ENCODE data around the gene EDC3. TPM values are rescaled to one million over a fixed set of nuclear protein-coding genes. Genes with fewer than 3 reads are reported as not detected.
A peak's percentile ranks its signal among the peaks of the same experiment; 100 is the strongest.

EDC3 gene
- total RNA-seq, 1 experiment from 2014 or later = 14.7 TPM

- H3K9me3 ChIP-seq (ENCODE audit: low read length) = no peaks in the 10 kb centered on the region
- DNase-seq = no peak
- no peak overlapping the region for H3K4me2 ChIP-seq (ENCODE audit: low read depth, low read length, poor library complexity, severe bottlenecking)
- no peaks in the 10 kb centered on the region for H3K79me2 ChIP-seq (ENCODE audit: low read length)
- no peak overlapping the region for H3K9ac ChIP-seq (ENCODE audit: low read length)
- H3K36me3 ChIP-seq (ENCODE audit: insufficient read depth, low read length) = no peaks in the 10 kb centered on the region
- H3K9me2 ChIP-seq (replicated peaks; ENCODE audit: insufficient read depth, low read length) = no peaks in the 10 kb centered on the region
- no peaks in the 10 kb centered on the region for H3K4me1 ChIP-seq (ENCODE audit: low read length)
- H3K4me3 ChIP-seq (ENCODE audit: low read length) = no peak overlapping the region
- H3K27me3 ChIP-seq (ENCODE audit: low read length) = no peaks in the 10 kb centered on the region
- H4K20me1 ChIP-seq (ENCODE audit: insufficient read depth, low read depth, low read length) = no peaks in the 10 kb centered on the region; the same call in 1 of the 2 replicates
- H2AFZ ChIP-seq (ENCODE audit: low read length) = no peak overlapping the region
- H3K27ac ChIP-seq (ENCODE audit: low read length) = no peak overlapping the region
Observed at GRCh38 chr15:74722591-74722990, 26.8 kb upstream of the EDC3 start.

- Histone ChIP-seq H2AFZ (ENCODE audit: low read length) (no peak overlapping the region), H3K9ac (ENCODE audit: low read length) (no peak overlapping the region), H3K4me3 (ENCODE audit: low read length) (no peak overlapping the region), H3K79me2 (ENCODE audit: low read length) (no peaks in the 10 kb centered on the region), H3K27ac (ENCODE audit: low read length) (no peak overlapping the region), H3K27me3 (ENCODE audit: low read length) (no peaks in the 10 kb centered on the region), H3K36me3 (ENCODE audit: insufficient read depth, low read length) (no peaks in the 10 kb centered on the region), H3K4me1 (ENCODE audit: low read length) (no peaks in the 10 kb centered on the region), H3K9me2 (replicated peaks; ENCODE audit: insufficient read depth, low read length) (no peaks in the 10 kb centered on the region), H3K9me3 (ENCODE audit: low read length) (no peaks in the 10 kb centered on the region), H4K20me1 (ENCODE audit: insufficient read depth, low read depth, low read length) (no peaks in the 10 kb centered on the region), H3K4me2 (ENCODE audit: low read depth, low read length, poor library complexity, severe bottlenecking) (no peak overlapping the region)
- DNase-seq = no peak
Observed at GRCh38 chr15:74716651-74717050, 20.8 kb upstream of the EDC3 start.

GRCh38 chr15:74712311-74712710 is 16.5 kb upstream of the EDC3 start:
- H3K9ac ChIP-seq (ENCODE audit: low read length) = no peak overlapping the region
- H3K9me2 ChIP-seq (replicated peaks; ENCODE audit: insufficient read depth, low read length) = no peaks in the 10 kb centered on the region
- no peak for DNase-seq
- H3K79me2 ChIP-seq (ENCODE audit: low read length) = no peaks in the 10 kb centered on the region
- no peak overlapping the region for H3K4me3 ChIP-seq (ENCODE audit: low read length)
- no peaks in the 10 kb centered on the region for H3K27me3 ChIP-seq (ENCODE audit: low read length)
- H3K4me2 ChIP-seq (ENCODE audit: low read depth, low read length, poor library complexity, severe bottlenecking) = no peak overlapping the region
- H3K9me3 ChIP-seq (ENCODE audit: low read length) = no peaks in the 10 kb centered on the region
- no peaks in the 10 kb centered on the region for H3K4me1 ChIP-seq (ENCODE audit: low read length)
- no peak overlapping the region for H3K27ac ChIP-seq (ENCODE audit: low read length)
- no peaks in the 10 kb centered on the region for H3K36me3 ChIP-seq (ENCODE audit: insufficient read depth, low read length)
- no peak overlapping the region for H2AFZ ChIP-seq (ENCODE audit: low read length)
- H4K20me1 ChIP-seq (ENCODE audit: insufficient read depth, low read depth, low read length) = no peaks in the 10 kb centered on the region

- Histone ChIP-seq H3K4me2 (ENCODE audit: low read depth, low read length, poor library complexity, severe bottlenecking) (no peak overlapping the region), H4K20me1 (ENCODE audit: insufficient read depth, low read depth, low read length) (no peaks in the 10 kb centered on the region), H3K9ac (ENCODE audit: low read length) (no peak overlapping the region), H3K27ac (ENCODE audit: low read length) (no peak overlapping the region), H3K9me3 (ENCODE audit: low read length) (no peaks in the 10 kb centered on the region), H3K79me2 (ENCODE audit: low read length) (no peaks in the 10 kb centered on the region), H3K4me3 (ENCODE audit: low read length) (no peak overlapping the region), H3K36me3 (ENCODE audit: insufficient read depth, low read length) (no peaks in the 10 kb centered on the region), H3K9me2 (replicated peaks; ENCODE audit: insufficient read depth, low read length) (no peaks in the 10 kb centered on the region), H3K4me1 (ENCODE audit: low read length) (no peaks in the 10 kb centered on the region), H2AFZ (ENCODE audit: low read length) (no peak overlapping the region; the same call in 1 of the 2 replicates), H3K27me3 (ENCODE audit: low read length) (no peaks in the 10 kb centered on the region)
- no peak for DNase-seq
Observed at GRCh38 chr15:74710319-74711094, 14.7 kb upstream of the EDC3 start.

GRCh38 chr15:74709892-74710291 is 14.1 kb upstream of the EDC3 start:
- H3K4me2 ChIP-seq (ENCODE audit: low read depth, low read length, poor library complexity, severe bottlenecking) = no peak overlapping the region
- no peak overlapping the region for H3K4me3 ChIP-seq (ENCODE audit: low read length)
- H3K9me2 ChIP-seq (replicated peaks; ENCODE audit: insufficient read depth, low read length) = no peaks in the 10 kb centered on the region
- H3K9ac ChIP-seq (ENCODE audit: low read length) = no peak overlapping the region
- H3K4me1 ChIP-seq (ENCODE audit: low read length) = no peaks in the 10 kb centered on the region
- no peaks in the 10 kb centered on the region for H3K79me2 ChIP-seq (ENCODE audit: low read length)
- no peak overlapping the region for H3K27ac ChIP-seq (ENCODE audit: low read length)
- no peak overlapping the region for H2AFZ ChIP-seq (ENCODE audit: low read length)
- H4K20me1 ChIP-seq (ENCODE audit: insufficient read depth, low read depth, low read length) = no peaks in the 10 kb centered on the region
- H3K36me3 ChIP-seq (ENCODE audit: insufficient read depth, low read length) = no peaks in the 10 kb centered on the region
- no peak for DNase-seq
- H3K9me3 ChIP-seq (ENCODE audit: low read length) = no peaks in the 10 kb centered on the region
- H3K27me3 ChIP-seq (ENCODE audit: low read length) = no peaks in the 10 kb centered on the region

GRCh38 chr15:74709011-74709410 is 13.2 kb upstream of the EDC3 start:
- Histone ChIP-seq H3K36me3 (ENCODE audit: insufficient read depth, low read length) (no peaks in the 10 kb centered on the region), H2AFZ (ENCODE audit: low read length) (no peak overlapping the region), H3K9me3 (ENCODE audit: low read length) (no peaks in the 10 kb centered on the region), H3K27me3 (ENCODE audit: low read length) (no peaks in the 10 kb centered on the region), H3K27ac (ENCODE audit: low read length) (no peak overlapping the region), H3K4me2 (ENCODE audit: low read depth, low read length, poor library complexity, severe bottlenecking) (no peak overlapping the region), H3K4me3 (ENCODE audit: low read length) (no peak overlapping the region), H3K79me2 (ENCODE audit: low read length) (no peaks in the 10 kb centered on the region), H3K9me2 (replicated peaks; ENCODE audit: insufficient read depth, low read length) (no peaks in the 10 kb centered on the region), H4K20me1 (ENCODE audit: insufficient read depth, low read depth, low read length) (no peaks in the 10 kb centered on the region), H3K4me1 (ENCODE audit: low read length) (no peaks in the 10 kb centered on the region), H3K9ac (ENCODE audit: low read length) (no peak overlapping the region)
- peak; percentile 35 for DNase-seq

GRCh38 chr15:74696808-74697207 is 984 bp upstream of the EDC3 start:
- Histone ChIP-seq H3K4me1 (ENCODE audit: low read length) (peaks cover 24% of the 10 kb centered on the region), H3K79me2 (ENCODE audit: low read length) (peaks cover 43% of the 10 kb centered on the region), H2AFZ (ENCODE audit: low read length) (peak overlapping the region; percentile 96; the same call in 1 of the 2 replicates), H3K27ac (ENCODE audit: low read length) (peak overlapping the region; percentile 61; the same call in 1 of the 2 replicates), H3K4me2 (ENCODE audit: low read depth, low read length, poor library complexity, severe bottlenecking) (peak overlapping the region; percentile 99), H3K9me3 (ENCODE audit: low read length) (no peaks in the 10 kb centered on the region), H4K20me1 (ENCODE audit: insufficient read depth, low read depth, low read length) (no peaks in the 10 kb centered on the region), H3K9me2 (replicated peaks; ENCODE audit: insufficient read depth, low read length) (no peaks in the 10 kb centered on the region), H3K4me3 (ENCODE audit: low read length) (peak overlapping the region; percentile 86), H3K36me3 (ENCODE audit: insufficient read depth, low read length) (no peaks in the 10 kb centered on the region), H3K9ac (ENCODE audit: low read length) (peak overlapping the region; percentile 93), H3K27me3 (ENCODE audit: low read length) (no peaks in the 10 kb centered on the region)
- no peak for DNase-seq

GRCh38 chr15:74696398-74696729 is 540 bp upstream of the EDC3 start:
- no peak for DNase-seq
- peak overlapping the region; percentile 86 for H3K4me3 ChIP-seq (ENCODE audit: low read length)
- peak overlapping the region; percentile 99 for H3K4me2 ChIP-seq (ENCODE audit: low read depth, low read length, poor library complexity, severe bottlenecking)
- H3K9me3 ChIP-seq (ENCODE audit: low read length) = no peaks in the 10 kb centered on the region
- H3K36me3 ChIP-seq (ENCODE audit: insufficient read depth, low read length) = no peaks in the 10 kb centered on the region
- peaks cover 48% of the 10 kb centered on the region for H3K79me2 ChIP-seq (ENCODE audit: low read length)
- no peaks in the 10 kb centered on the region for H3K9me2 ChIP-seq (replicated peaks; ENCODE audit: insufficient read depth, low read length)
- H3K27me3 ChIP-seq (ENCODE audit: low read length) = no peaks in the 10 kb centered on the region
- peak overlapping the region; percentile 96 for H2AFZ ChIP-seq (ENCODE audit: low read length)
- no peaks in the 10 kb centered on the region for H4K20me1 ChIP-seq (ENCODE audit: insufficient read depth, low read depth, low read length)
- H3K27ac ChIP-seq (ENCODE audit: low read length) = peak overlapping the region; percentile 61
- H3K9ac ChIP-seq (ENCODE audit: low read length) = peak overlapping the region; percentile 93
- H3K4me1 ChIP-seq (ENCODE audit: low read length) = peaks cover 24% of the 10 kb centered on the region
